ENCODE data around the gene CRPPA. TPM values are rescaled to one million over a fixed set of nuclear protein-coding genes. Genes with fewer than 3 reads are reported as not detected.

The CRPPA gene
- total and polyA plus RNA-seq, 2 donors (not counting 1 experiment from before 2014, with no cell fraction given) = 0.16 to 1.2 TPM

- H3K27me3 Mint-ChIP-seq = peaks cover 10% of the 10 kb centered on the region
- no peaks in the 10 kb centered on the region for H3K4me1 ChIP-seq (ENCODE audit: control insufficient read depth in 2 of 2, insufficient read depth in 2 of 2, low read length in 2 of 2)
- H3K9me3 Mint-ChIP-seq (ENCODE audit: insufficient read depth) = no peaks in the 10 kb centered on the region
- ATAC-seq (ENCODE audit: low read depth) (no peak), DNase-seq (no peak)
- CTCF ChIA-PET = no interaction called here
- no peak overlapping the region for H2AFZ ChIP-seq (ENCODE audit: insufficient read depth, low read depth, low read length, poor library complexity, severe bottlenecking)
- no CpG with 5 or more reads among the region's 2 CpGs for WGBS (ENCODE audit: insufficient coverage)
- H3K4me2 ChIP-seq (replicated peaks; ENCODE audit: low read depth, low read length, poor library complexity, severe bottlenecking) = no peak overlapping the region
- H3K9me3 ChIP-seq (ENCODE audit: control extremely low read depth in 1 of 3, control insufficient read depth in 2 of 3, insufficient read depth in 1 of 3, low read length in 2 of 3) = no peaks in the 10 kb centered on the region
- H4K20me1 ChIP-seq (ENCODE audit: control insufficient read depth, insufficient read depth, low read length, poor library complexity, severe bottlenecking) = no peaks in the 10 kb centered on the region
- H3K36me3 ChIP-seq (replicated peaks in 1 of 2; ENCODE audit: control extremely low read depth in 1 of 2, control insufficient read depth in 1 of 2, extremely low read depth in 1 of 2, insufficient read depth in 2 of 2, low read length in 1 of 2) = no peaks in the 10 kb centered on the region
- POLR2A ChIA-PET = no interaction called here
- H3K4me3 ChIP-seq (ENCODE audit: control extremely low read depth in 1 of 5, extremely low read depth in 1 of 5, insufficient read depth in 1 of 5, low read depth in 2 of 5, low read length in 4 of 5) = no peak overlapping the region
- no peak overlapping the region for H3K9ac ChIP-seq (ENCODE audit: low read length)
- no peaks in the 10 kb centered on the region for H3K4me1 Mint-ChIP-seq
- H3K4me3 Mint-ChIP-seq = no peak overlapping the region
- H3K27ac Mint-ChIP-seq = no peak overlapping the region
- H3K27ac ChIP-seq (ENCODE audit: low read length in 2 of 2) = no peak overlapping the region
- no peak for TF ChIP-seq EZH2 (IDR thresholded peaks at IDR 0.05; ENCODE audit: borderline replicate concordance, insufficient read depth, low read depth, low read length, poor library complexity, severe bottlenecking)
- no peak for TF ChIP-seq CTCF (IDR thresholded peaks at IDR 0.05)
- intact Hi-C loops (cut with micrococcal nuclease) = no loop called here
- H3K27me3 ChIP-seq (replicated peaks in 1 of 4; ENCODE audit: control extremely low read depth in 1 of 4, control insufficient read depth in 3 of 4, insufficient read depth in 4 of 4, low read length in 3 of 4) = no peaks in the 10 kb centered on the region
- no peaks in the 10 kb centered on the region for H3K79me2 ChIP-seq (ENCODE audit: control insufficient read depth, insufficient read depth, low read length)
Observed at GRCh38 chr7:16463520-16463919, 42.2 kb upstream of the CRPPA start.

GRCh38 chr7:16462431-16462889 lies 41.1 kb upstream of the CRPPA start:
- no peaks in the 10 kb centered on the region for H4K20me1 ChIP-seq (ENCODE audit: control insufficient read depth, insufficient read depth, low read length, poor library complexity, severe bottlenecking)
- ATAC-seq (ENCODE audit: low read depth) (no peak), DNase-seq (no peak)
- no peak overlapping the region for H3K27ac ChIP-seq (ENCODE audit: low read length in 2 of 2)
- Mint-ChIP-seq H3K27ac (no peak overlapping the region), H3K27me3 (peaks cover 7% of the 10 kb centered on the region), H3K4me1 (no peaks in the 10 kb centered on the region), H3K4me3 (no peak overlapping the region), H3K9me3 (ENCODE audit: insufficient read depth) (no peaks in the 10 kb centered on the region)
- no peak overlapping the region for H3K4me2 ChIP-seq (replicated peaks; ENCODE audit: low read depth, low read length, poor library complexity, severe bottlenecking)
- no peak for TF ChIP-seq CTCF (IDR thresholded peaks at IDR 0.05)
- TF ChIP-seq EZH2 (IDR thresholded peaks at IDR 0.05; ENCODE audit: borderline replicate concordance, insufficient read depth, low read depth, low read length, poor library complexity, severe bottlenecking) = no peak
- no peak overlapping the region for H2AFZ ChIP-seq (ENCODE audit: insufficient read depth, low read depth, low read length, poor library complexity, severe bottlenecking)
- H3K9me3 ChIP-seq (ENCODE audit: control extremely low read depth in 1 of 3, control insufficient read depth in 2 of 3, insufficient read depth in 1 of 3, low read length in 2 of 3) = no peaks in the 10 kb centered on the region
- H3K27me3 ChIP-seq (replicated peaks in 1 of 4; ENCODE audit: control extremely low read depth in 1 of 4, control insufficient read depth in 3 of 4, insufficient read depth in 4 of 4, low read length in 3 of 4) = no peaks in the 10 kb centered on the region
- H3K79me2 ChIP-seq (ENCODE audit: control insufficient read depth, insufficient read depth, low read length) = no peaks in the 10 kb centered on the region
- no peak overlapping the region for H3K4me3 ChIP-seq (ENCODE audit: control extremely low read depth in 1 of 5, extremely low read depth in 1 of 5, insufficient read depth in 1 of 5, low read depth in 2 of 5, low read length in 4 of 5)
- ChIA-PET CTCF (no interaction called here), POLR2A (no interaction called here)
- 96% methylated on average over 7 of the region's 7 CpGs for WGBS (ENCODE audit: insufficient coverage)
- H3K9ac ChIP-seq (ENCODE audit: low read length) = no peak overlapping the region
- intact Hi-C loops (cut with micrococcal nuclease) = no loop called here
- no peaks in the 10 kb centered on the region for H3K36me3 ChIP-seq (replicated peaks in 1 of 2; ENCODE audit: control extremely low read depth in 1 of 2, control insufficient read depth in 1 of 2, extremely low read depth in 1 of 2, insufficient read depth in 2 of 2, low read length in 1 of 2)
- H3K4me1 ChIP-seq (ENCODE audit: control insufficient read depth in 2 of 2, insufficient read depth in 2 of 2, low read length in 2 of 2) = no peaks in the 10 kb centered on the region
